HG02840 (cell line): ENCODE data around the gene CARS2.

ENCODE experiments used
- ATAC-seq: cut with Tn5 transposase; IDR thresholded peaks from one replicate; pipeline ENCODE4 v1.9.1; 2021; ENCODE audit warnings: mild to moderate bottlenecking, moderate library complexity, moderate number of reproducible peaks; ENCODE audit not compliant: unreplicated experiment, low FRiP score

The CARS2 gene

GRCh38 chr13:110593430-110594130 lies 112.3 kb downstream of the CARS2 start:
- ATAC-seq: no peak

DNA sequence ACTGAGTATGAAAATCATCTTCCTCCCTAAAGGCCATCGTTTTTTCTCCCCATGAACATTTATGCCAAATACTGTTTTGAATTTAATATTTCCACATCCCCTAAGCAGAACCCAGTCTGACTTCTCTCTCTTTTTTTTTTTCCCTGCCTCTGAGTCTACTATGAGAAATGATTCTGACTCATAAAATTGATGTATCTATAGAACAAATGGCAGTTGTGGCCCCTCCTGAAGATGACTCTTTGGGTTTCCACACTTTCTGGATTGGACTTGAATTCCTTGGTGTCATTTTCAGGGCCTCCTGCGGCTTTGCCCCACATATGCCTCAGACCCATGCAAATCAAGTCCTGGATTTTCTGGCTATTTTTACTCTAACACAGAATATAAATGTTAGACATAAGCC lies 113.3 kb downstream of the CARS2 start:
- no peak for ATAC-seq
